ENCODE measurements around the gene AGER. TPM values are rescaled to one million over a fixed set of nuclear protein-coding genes. Genes with fewer than 3 reads are reported as not detected.

Gene AGER
- polyA plus RNA-seq, 2 donors = 3.5 to 8.3 TPM

DNA sequence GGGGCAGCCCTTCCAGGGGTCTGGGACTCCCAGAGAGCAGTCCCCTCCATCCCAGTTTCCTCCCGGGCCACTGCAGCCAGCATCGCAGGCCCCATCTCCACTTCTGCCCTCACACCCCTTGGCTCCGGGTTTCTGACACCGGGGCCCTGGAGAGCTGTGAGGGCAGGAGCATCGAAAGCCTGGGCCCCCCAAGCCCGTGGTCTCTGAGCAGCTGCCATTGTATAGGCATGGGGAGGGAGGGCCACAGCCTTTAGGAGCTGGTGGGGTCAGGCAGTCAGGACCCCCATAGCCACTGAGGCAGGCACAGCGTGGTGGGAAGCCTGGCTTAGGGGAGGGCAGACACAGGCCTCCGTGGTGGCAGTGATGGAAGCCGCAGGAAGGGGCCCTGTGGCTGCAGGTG lies 18.1 kb upstream of the AGER start:
- H3K36me3 ChIP-seq (ENCODE audit: control insufficient read depth in 2 of 2, insufficient read depth in 2 of 2, low read length in 1 of 2) = no peaks in the 10 kb centered on the region
- no peak overlapping the region for H3K27ac ChIP-seq (ENCODE audit: low read depth in 2 of 2, low read length in 1 of 2)
- no peaks in the 10 kb centered on the region for H3K27me3 ChIP-seq (ENCODE audit: control insufficient read depth in 1 of 2, insufficient read depth in 2 of 2, low read length in 2 of 2)
- no peaks in the 10 kb centered on the region for H3K9me3 ChIP-seq (ENCODE audit: control insufficient read depth in 2 of 2, insufficient read depth in 1 of 2, low read depth in 1 of 2, low read length in 1 of 2)
- no peak overlapping the region for H3K4me3 ChIP-seq (ENCODE audit: low read depth in 1 of 2, low read length in 2 of 2)
- no peaks in the 10 kb centered on the region for H3K4me1 ChIP-seq (ENCODE audit: control insufficient read depth in 2 of 2, insufficient read depth in 2 of 2, low read length in 1 of 2)
- 87 to 88% methylated on average over 9 of the region's 9 CpGs for WGBS, 2 donors

GRCh38 chr6:32200711-32201475 lies 16.8 kb upstream of the AGER start:
- no peaks in the 10 kb centered on the region for H3K9me3 ChIP-seq (ENCODE audit: control insufficient read depth in 2 of 2, insufficient read depth in 1 of 2, low read depth in 1 of 2, low read length in 1 of 2)
- WGBS, 2 donors = 86 to 89% methylated on average over 13 of the region's 13 CpGs
- no peaks in the 10 kb centered on the region for H3K27me3 ChIP-seq (ENCODE audit: control insufficient read depth in 1 of 2, insufficient read depth in 2 of 2, low read length in 2 of 2)
- no peak overlapping the region for H3K4me3 ChIP-seq (ENCODE audit: low read depth in 1 of 2, low read length in 2 of 2)
- H3K27ac ChIP-seq (ENCODE audit: low read depth in 2 of 2, low read length in 1 of 2) = no peak overlapping the region
- H3K4me1 ChIP-seq (ENCODE audit: control insufficient read depth in 2 of 2, insufficient read depth in 2 of 2, low read length in 1 of 2) = peaks cover 0 to 7% of the 10 kb centered on the region in 2 donors
- no peaks in the 10 kb centered on the region for H3K36me3 ChIP-seq (ENCODE audit: control insufficient read depth in 2 of 2, insufficient read depth in 2 of 2, low read length in 1 of 2)

- H3K9me3 ChIP-seq (ENCODE audit: control insufficient read depth in 2 of 2, insufficient read depth in 1 of 2, low read depth in 1 of 2, low read length in 1 of 2) = no peaks in the 10 kb centered on the region
- peaks cover 0 to 7% of the 10 kb centered on the region in 2 donors for H3K4me1 ChIP-seq (ENCODE audit: control insufficient read depth in 2 of 2, insufficient read depth in 2 of 2, low read length in 1 of 2)
- no peak overlapping the region for H3K27ac ChIP-seq (ENCODE audit: low read depth in 2 of 2, low read length in 1 of 2)
- H3K4me3 ChIP-seq (ENCODE audit: low read depth in 1 of 2, low read length in 2 of 2) = no peak overlapping the region
- no peaks in the 10 kb centered on the region for H3K27me3 ChIP-seq (ENCODE audit: control insufficient read depth in 1 of 2, insufficient read depth in 2 of 2, low read length in 2 of 2)
- no peaks in the 10 kb centered on the region for H3K36me3 ChIP-seq (ENCODE audit: control insufficient read depth in 2 of 2, insufficient read depth in 2 of 2, low read length in 1 of 2)
- WGBS, 2 donors = 87 to 91% methylated on average over 17 of the region's 17 CpGs
Measured at GRCh38 chr6:32198866-32199265, 14.8 kb upstream of the AGER start.

DNA sequence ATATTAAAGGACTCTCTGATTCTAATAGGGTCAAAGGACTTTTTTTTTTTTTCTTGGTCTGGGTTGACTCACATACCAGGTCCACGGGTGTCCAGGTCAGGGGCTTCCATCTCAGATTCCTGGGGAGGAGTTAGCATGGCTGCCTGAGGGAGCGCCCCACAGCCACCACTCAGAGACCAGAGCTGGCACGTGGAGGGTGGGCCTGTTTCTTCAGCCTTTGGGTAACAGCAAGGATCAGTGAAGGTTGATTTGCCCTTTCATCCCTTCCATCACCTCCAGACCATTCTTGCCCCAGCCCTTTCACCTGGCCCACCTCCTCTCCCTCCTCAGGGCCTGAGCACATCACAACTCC lies 14.3 kb upstream of the AGER start:
- Histone ChIP-seq H3K4me3 (ENCODE audit: low read depth in 1 of 2, low read length in 2 of 2) (no peak overlapping the region), H3K27me3 (ENCODE audit: control insufficient read depth in 1 of 2, insufficient read depth in 2 of 2, low read length in 2 of 2) (no peaks in the 10 kb centered on the region), H3K4me1 (ENCODE audit: control insufficient read depth in 2 of 2, insufficient read depth in 2 of 2, low read length in 1 of 2) (peaks cover 0 to 7% of the 10 kb centered on the region in 2 donors), H3K9me3 (ENCODE audit: control insufficient read depth in 2 of 2, insufficient read depth in 1 of 2, low read depth in 1 of 2, low read length in 1 of 2) (no peaks in the 10 kb centered on the region), H3K27ac (ENCODE audit: low read depth in 2 of 2, low read length in 1 of 2) (no peak overlapping the region), H3K36me3 (ENCODE audit: control insufficient read depth in 2 of 2, insufficient read depth in 2 of 2, low read length in 1 of 2) (no peaks in the 10 kb centered on the region)
- 70 to 78% methylated on average over 3 of the region's 3 CpGs for WGBS, 2 donors

DNA sequence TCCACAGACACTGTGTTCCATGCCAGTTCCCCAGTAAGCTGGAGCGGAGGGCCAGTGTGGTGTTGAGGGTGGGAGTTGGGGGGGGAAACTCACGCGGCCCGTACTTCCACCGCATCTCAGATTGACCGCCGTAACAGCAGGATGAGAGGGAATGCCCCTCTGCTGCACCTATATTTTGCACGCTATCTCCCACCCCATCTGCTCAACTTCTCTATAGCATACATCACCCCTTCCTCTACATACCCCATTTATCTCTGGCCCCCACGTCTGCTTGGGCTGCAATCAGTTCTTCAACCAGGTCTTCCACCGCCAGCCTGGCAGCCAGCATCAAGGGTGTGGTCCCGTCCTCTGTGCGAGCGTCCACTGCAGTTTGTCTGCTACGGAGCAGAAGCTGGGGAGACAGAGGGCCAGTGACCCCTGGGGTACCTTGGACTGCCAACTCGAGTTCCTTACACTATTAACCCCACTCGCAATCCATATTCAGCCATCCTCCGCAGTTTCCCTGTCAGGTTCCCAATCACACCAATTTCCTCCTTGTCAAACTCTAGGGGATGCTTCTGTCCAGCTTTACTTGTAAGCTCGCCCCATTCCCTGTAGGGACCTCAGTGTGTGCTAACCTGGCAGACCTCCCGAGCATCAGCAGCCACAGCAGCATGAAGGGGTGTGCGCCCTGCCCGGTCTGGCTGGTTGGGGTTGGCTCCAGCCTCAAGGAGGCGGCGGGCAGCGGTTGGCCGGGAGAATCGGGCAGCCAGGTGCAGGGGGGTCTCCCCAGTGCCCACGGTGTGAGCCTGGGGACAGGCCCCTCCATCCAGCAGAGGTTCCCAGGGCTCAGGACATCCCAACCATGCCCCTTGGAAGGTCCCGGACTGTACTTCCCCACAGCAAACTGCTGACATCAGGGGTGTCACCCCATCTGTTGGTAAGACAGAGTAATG lies 12.9 kb upstream of the AGER start:
- Histone ChIP-seq H3K9me3 (ENCODE audit: control insufficient read depth in 2 of 2, insufficient read depth in 1 of 2, low read depth in 1 of 2, low read length in 1 of 2) (no peaks in the 10 kb centered on the region), H3K4me1 (ENCODE audit: control insufficient read depth in 2 of 2, insufficient read depth in 2 of 2, low read length in 1 of 2) (peaks cover 0 to 10% of the 10 kb centered on the region in 2 donors), H3K4me3 (ENCODE audit: low read depth in 1 of 2, low read length in 2 of 2) (peak overlapping the region; percentile 72 to 79), H3K27ac (ENCODE audit: low read depth in 2 of 2, low read length in 1 of 2) (peak overlapping the region; percentile 98 to 99), H3K36me3 (ENCODE audit: control insufficient read depth in 2 of 2, insufficient read depth in 2 of 2, low read length in 1 of 2) (no peaks in the 10 kb centered on the region), H3K27me3 (ENCODE audit: control insufficient read depth in 1 of 2, insufficient read depth in 2 of 2, low read length in 2 of 2) (no peaks in the 10 kb centered on the region)
- 43 to 50% methylated on average over 28 of the region's 28 CpGs for WGBS, 2 donors

- H3K27me3 ChIP-seq (ENCODE audit: control insufficient read depth in 1 of 2, insufficient read depth in 2 of 2, low read length in 2 of 2) = no peaks in the 10 kb centered on the region
- peaks cover 0 to 10% of the 10 kb centered on the region in 2 donors for H3K4me1 ChIP-seq (ENCODE audit: control insufficient read depth in 2 of 2, insufficient read depth in 2 of 2, low read length in 1 of 2)
- no peaks in the 10 kb centered on the region for H3K36me3 ChIP-seq (ENCODE audit: control insufficient read depth in 2 of 2, insufficient read depth in 2 of 2, low read length in 1 of 2)
- no peaks in the 10 kb centered on the region for H3K9me3 ChIP-seq (ENCODE audit: control insufficient read depth in 2 of 2, insufficient read depth in 1 of 2, low read depth in 1 of 2, low read length in 1 of 2)
- H3K4me3 ChIP-seq (ENCODE audit: low read depth in 1 of 2, low read length in 2 of 2) = peak overlapping the region; percentile 72 to 79
- H3K27ac ChIP-seq (ENCODE audit: low read depth in 2 of 2, low read length in 1 of 2) = peak overlapping the region; percentile 98 to 99
- WGBS, 2 donors = 0% methylated on average over 48 to 58 of the region's 58 CpGs
Measured at GRCh38 chr6:32195902-32196681, 12.0 kb upstream of the AGER start.

- Histone ChIP-seq H3K4me1 (ENCODE audit: control insufficient read depth in 2 of 2, insufficient read depth in 2 of 2, low read length in 1 of 2) (peaks cover 0 to 10% of the 10 kb centered on the region in 2 donors), H3K27ac (ENCODE audit: low read depth in 2 of 2, low read length in 1 of 2) (peak overlapping the region; percentile 83 to 99), H3K9me3 (ENCODE audit: control insufficient read depth in 2 of 2, insufficient read depth in 1 of 2, low read depth in 1 of 2, low read length in 1 of 2) (no peaks in the 10 kb centered on the region), H3K36me3 (ENCODE audit: control insufficient read depth in 2 of 2, insufficient read depth in 2 of 2, low read length in 1 of 2) (no peaks in the 10 kb centered on the region), H3K4me3 (ENCODE audit: low read depth in 1 of 2, low read length in 2 of 2) (peak overlapping the region; percentile 72 to 79), H3K27me3 (ENCODE audit: control insufficient read depth in 1 of 2, insufficient read depth in 2 of 2, low read length in 2 of 2) (no peaks in the 10 kb centered on the region)
- 1% methylated on average over 25 of the region's 25 CpGs for whole genome bisulfite sequencing, 2 donors
Measured at GRCh38 chr6:32195652-32195901, 11.5 kb upstream of the AGER start.

GRCh38 chr6:32194825-32195651 lies 11.0 kb upstream of the AGER start:
- Histone ChIP-seq H3K27ac (ENCODE audit: low read depth in 2 of 2, low read length in 1 of 2) (peak overlapping the region; percentile 83 to 91), H3K27me3 (ENCODE audit: control insufficient read depth in 1 of 2, insufficient read depth in 2 of 2, low read length in 2 of 2) (no peaks in the 10 kb centered on the region), H3K9me3 (ENCODE audit: control insufficient read depth in 2 of 2, insufficient read depth in 1 of 2, low read depth in 1 of 2, low read length in 1 of 2) (no peaks in the 10 kb centered on the region), H3K4me1 (ENCODE audit: control insufficient read depth in 2 of 2, insufficient read depth in 2 of 2, low read length in 1 of 2) (peaks cover 0 to 10% of the 10 kb centered on the region in 2 donors), H3K4me3 (ENCODE audit: low read depth in 1 of 2, low read length in 2 of 2) (peak overlapping the region; percentile 19 to 30), H3K36me3 (ENCODE audit: control insufficient read depth in 2 of 2, insufficient read depth in 2 of 2, low read length in 1 of 2) (no peaks in the 10 kb centered on the region)
- WGBS, 2 donors = 16 to 18% methylated on average over 15 of the region's 15 CpGs

GRCh38 chr6:32194388-32194787 lies 10.3 kb upstream of the AGER start:
- peaks cover 0 to 10% of the 10 kb centered on the region in 2 donors for H3K4me1 ChIP-seq (ENCODE audit: control insufficient read depth in 2 of 2, insufficient read depth in 2 of 2, low read length in 1 of 2)
- no peak overlapping the region for H3K27ac ChIP-seq (ENCODE audit: low read depth in 2 of 2, low read length in 1 of 2)
- no peaks in the 10 kb centered on the region for H3K27me3 ChIP-seq (ENCODE audit: control insufficient read depth in 1 of 2, insufficient read depth in 2 of 2, low read length in 2 of 2)
- H3K4me3 ChIP-seq (ENCODE audit: low read depth in 1 of 2, low read length in 2 of 2) = no peak overlapping the region
- H3K36me3 ChIP-seq (ENCODE audit: control insufficient read depth in 2 of 2, insufficient read depth in 2 of 2, low read length in 1 of 2) = no peaks in the 10 kb centered on the region
- 92% methylated on average over 4 of the region's 4 CpGs for whole genome bisulfite sequencing, 2 donors
- H3K9me3 ChIP-seq (ENCODE audit: control insufficient read depth in 2 of 2, insufficient read depth in 1 of 2, low read depth in 1 of 2, low read length in 1 of 2) = no peaks in the 10 kb centered on the region
